Right atrium auricular region (tissue), 2 donors: ENCODE results near the gene EML6. TPM values are rescaled to one million over a fixed set of nuclear protein-coding genes. Genes with fewer than 3 reads are reported as not detected.

ENCODE experiments used
- DNase-seq: peaks from one replicate; pipeline ENCODE4 v3.0.0-alpha.2; 2019; ENCODE audit warnings: low spot score
- H3K27ac ChIP-seq, 2 donors: fragments of 200-600 bp; sonication (generic); 1 replicate in 1 of 2; 2 replicates in 1 of 2; pipeline ENCODE4 v1.5.1; 2016 to 2019
- H3K27me3 ChIP-seq, 2 donors: fragments of 200-600 bp; sonication (generic); one replicate each; pipeline versions ENCODE4 v1.5.1 to v1.6.0; 2017 to 2019
- H3K36me3 ChIP-seq: fragments of 200-600 bp; sonication (generic); one replicate; pipeline ENCODE4 v1.5.1; 2016
- H3K4me1 ChIP-seq, 2 donors: fragments of 200-600 bp; sonication (generic); one replicate each; pipeline versions ENCODE4 v1.5.1 to v1.6.0; 2017 to 2019
- H3K4me3 ChIP-seq, 2 donors: fragments of 200-600 bp; sonication (generic); 1 replicate in 1 of 2; 2 replicates in 1 of 2; pipeline ENCODE4 v1.5.1; 2017 to 2019; ENCODE audit warnings: mild to moderate bottlenecking in 1 of 2, moderate library complexity in 1 of 2
- H3K9me3 ChIP-seq, 2 donors: fragments of 200-600 bp; sonication (generic); one replicate each; pipeline ENCODE4 v1.5.1; 2019
- CTCF ChIP-seq, 2 donors: fragments of 200-600 bp; sonication (generic); IDR thresholded peaks; one replicate each; pipeline ENCODE4 v1.5.1; 2019; ENCODE audit warnings: antibody characterized with exemption in 2 of 2
- total RNA-seq, 2 donors: library from RNA; depleted of rRNA; stranded (reverse); fragments of >200 nt; gene quantifications; one replicate each; pipeline ENCODE4 v1.1.0, GENCODE V29; 2016

The EML6 gene
- total RNA-seq, 2 donors from 2014 or later, result 1.1 to 1.2 TPM

GRCh38 chr2:55018619-55019018, 295.2 kb downstream of the EML6 start:
- peaks cover 0 to 18% of the 10 kb centered on the region in 2 donors for H3K4me1 ChIP-seq
- TF ChIP-seq CTCF (IDR thresholded peaks at IDR 0.05), result no peak
- no peak for DNase-seq
- no peak overlapping the region for H3K4me3 ChIP-seq
- H3K36me3 ChIP-seq, result peaks cover 17% of the 10 kb centered on the region
- peaks cover 0 to 5% of the 10 kb centered on the region in 2 donors for H3K9me3 ChIP-seq
- no peaks in the 10 kb centered on the region for H3K27me3 ChIP-seq
- H3K27ac ChIP-seq, result no peak overlapping the region

GRCh38 chr2:55019526-55020258, 296.2 kb downstream of the EML6 start:
- H3K27me3 ChIP-seq, result no peaks in the 10 kb centered on the region
- no peak for TF ChIP-seq CTCF (IDR thresholded peaks at IDR 0.05)
- H3K27ac ChIP-seq, result no peak overlapping the region
- H3K4me1 ChIP-seq, result peaks cover 0 to 9% of the 10 kb centered on the region in 2 donors
- H3K9me3 ChIP-seq, result peaks cover 0 to 5% of the 10 kb centered on the region in 2 donors
- H3K4me3 ChIP-seq, result no peak overlapping the region
- H3K36me3 ChIP-seq, result peaks cover 17% of the 10 kb centered on the region
- no peak for DNase-seq
